Activated CD4-positive, alpha-beta T cell treated with anti-CD3 and anti-CD28 coated beads, Interleukin-2, amount 50 U/mL, for 4 hours (primary cell): Measurements from ENCODE around the gene MOAP1.
"Not testable (repeated sequence)": the region's sequence is repeated elsewhere in the genome, so short reads cannot be mapped to it uniquely, and the experiment has no call there.

Experiments
- DNase-seq, 2 experiments: peaks; one replicate each; pipeline ENCODE4 v3.0.0-alpha.2; 2020

Gene MOAP1

GRCh38 chr14:93183596-93184317 is 940 bp downstream of the MOAP1 start:
- DNase-seq: no peak

DNA sequence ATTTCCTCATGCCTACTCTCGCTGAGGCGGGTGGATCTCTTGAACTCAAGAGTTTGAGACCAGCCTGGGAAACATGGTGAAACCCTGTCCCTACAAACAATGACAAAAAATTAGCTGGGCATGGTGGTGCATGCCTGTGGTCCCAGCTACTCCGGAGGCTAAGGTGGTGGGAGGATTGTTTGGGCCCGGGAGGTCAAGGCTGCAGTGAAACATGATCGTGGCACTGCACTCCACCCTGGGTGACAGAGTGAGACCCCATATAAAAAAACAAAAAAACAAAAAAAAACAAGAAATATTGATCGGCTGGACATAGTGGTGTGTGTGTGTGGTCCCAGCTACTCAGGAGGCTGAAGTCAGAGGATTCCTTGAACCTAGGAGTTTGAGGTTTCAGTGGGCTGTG is 9.2 kb downstream of the MOAP1 start:
- no peak for DNase-seq

GRCh38 chr14:93174731-93175130 is 10.0 kb downstream of the MOAP1 start:
- not testable (repeated sequence) for DNase-seq

DNA sequence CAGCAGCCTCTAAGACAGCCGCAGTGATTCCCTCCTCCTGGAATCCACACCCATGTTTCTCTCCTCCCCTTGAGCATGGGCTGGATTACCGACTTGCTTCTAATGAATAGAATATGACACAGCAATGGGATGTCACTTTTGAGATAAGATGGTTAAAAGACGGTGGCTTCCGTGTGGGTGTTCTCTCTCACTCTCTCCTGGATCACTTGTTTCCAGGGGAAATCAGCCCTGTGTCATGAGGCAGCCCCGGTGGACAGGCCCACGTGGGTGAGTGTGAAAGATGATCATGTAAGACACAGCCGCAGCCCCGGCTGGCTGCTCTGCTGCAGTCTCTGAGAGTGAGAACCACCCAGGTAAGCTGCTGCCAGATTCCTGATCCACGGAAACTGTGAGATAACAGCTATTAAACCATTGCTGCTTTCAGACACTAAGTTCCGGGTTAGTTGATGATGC is 10.7 kb downstream of the MOAP1 start:
- no peak for DNase-seq

DNA sequence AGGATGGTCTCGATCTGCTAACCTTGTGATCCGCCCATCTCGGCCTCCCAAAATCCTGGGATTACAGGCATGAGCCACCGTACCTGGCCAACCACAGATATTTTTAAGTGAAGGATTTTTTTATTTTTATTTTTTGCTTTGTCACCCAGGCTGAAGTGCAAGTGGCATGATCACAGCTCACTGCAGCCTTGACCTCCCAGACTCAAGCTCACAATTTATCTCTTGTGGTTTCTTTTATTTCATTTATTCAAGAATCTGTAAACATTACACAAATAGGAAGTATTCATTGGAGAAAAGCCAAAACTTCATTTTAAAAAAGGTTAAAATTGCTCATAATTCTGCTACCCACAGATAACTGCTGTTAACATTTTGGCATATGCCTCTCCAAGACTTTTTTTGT is 13.3 kb downstream of the MOAP1 start:
- no peak for DNase-seq

- DNase-seq: not testable (repeated sequence)
These were observed 14.6 kb downstream of the MOAP1 start for GRCh38 chr14:93170141-93170540.

DNA sequence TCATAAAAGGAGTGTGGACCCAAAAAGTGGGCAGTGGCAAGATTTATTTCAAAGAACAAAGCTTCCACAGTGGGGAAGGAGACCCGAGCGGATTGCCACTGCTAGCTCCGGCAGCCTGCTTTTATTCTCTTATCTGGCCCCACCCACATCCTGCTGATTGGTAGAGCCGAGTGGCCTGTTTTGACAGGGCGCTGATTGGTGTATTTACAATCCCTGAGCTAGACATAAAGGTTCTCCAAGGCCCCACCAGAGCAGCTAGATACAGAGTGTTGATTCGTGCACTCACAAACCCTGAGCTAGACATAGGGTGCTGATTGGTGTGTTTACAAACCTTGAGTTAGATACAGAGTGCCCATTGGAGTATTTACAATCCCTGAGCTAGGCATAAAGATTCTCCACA is 15.1 kb downstream of the MOAP1 start:
- DNase-seq: not testable (repeated sequence)

DNA sequence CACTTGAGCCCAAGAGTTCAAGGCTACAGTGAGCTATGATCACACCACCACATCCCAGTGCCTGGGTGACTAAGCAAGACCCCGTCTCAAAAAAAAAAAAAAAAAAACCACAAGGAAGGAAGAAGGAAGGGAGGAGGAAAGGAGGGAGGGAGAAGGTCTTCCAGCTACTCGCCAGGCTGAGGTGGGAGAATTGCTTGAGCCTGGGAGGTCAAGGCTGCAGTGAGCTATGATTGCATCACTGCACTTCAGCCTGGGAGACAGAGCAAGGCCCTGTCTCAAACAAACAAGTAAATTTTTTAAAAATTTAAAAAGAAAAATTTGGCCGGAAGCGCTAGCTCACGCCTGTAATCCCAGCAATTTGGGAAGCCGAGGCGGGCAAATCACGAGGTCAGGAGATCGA is 16.1 kb downstream of the MOAP1 start:
- DNase-seq: not testable (repeated sequence)

DNA sequence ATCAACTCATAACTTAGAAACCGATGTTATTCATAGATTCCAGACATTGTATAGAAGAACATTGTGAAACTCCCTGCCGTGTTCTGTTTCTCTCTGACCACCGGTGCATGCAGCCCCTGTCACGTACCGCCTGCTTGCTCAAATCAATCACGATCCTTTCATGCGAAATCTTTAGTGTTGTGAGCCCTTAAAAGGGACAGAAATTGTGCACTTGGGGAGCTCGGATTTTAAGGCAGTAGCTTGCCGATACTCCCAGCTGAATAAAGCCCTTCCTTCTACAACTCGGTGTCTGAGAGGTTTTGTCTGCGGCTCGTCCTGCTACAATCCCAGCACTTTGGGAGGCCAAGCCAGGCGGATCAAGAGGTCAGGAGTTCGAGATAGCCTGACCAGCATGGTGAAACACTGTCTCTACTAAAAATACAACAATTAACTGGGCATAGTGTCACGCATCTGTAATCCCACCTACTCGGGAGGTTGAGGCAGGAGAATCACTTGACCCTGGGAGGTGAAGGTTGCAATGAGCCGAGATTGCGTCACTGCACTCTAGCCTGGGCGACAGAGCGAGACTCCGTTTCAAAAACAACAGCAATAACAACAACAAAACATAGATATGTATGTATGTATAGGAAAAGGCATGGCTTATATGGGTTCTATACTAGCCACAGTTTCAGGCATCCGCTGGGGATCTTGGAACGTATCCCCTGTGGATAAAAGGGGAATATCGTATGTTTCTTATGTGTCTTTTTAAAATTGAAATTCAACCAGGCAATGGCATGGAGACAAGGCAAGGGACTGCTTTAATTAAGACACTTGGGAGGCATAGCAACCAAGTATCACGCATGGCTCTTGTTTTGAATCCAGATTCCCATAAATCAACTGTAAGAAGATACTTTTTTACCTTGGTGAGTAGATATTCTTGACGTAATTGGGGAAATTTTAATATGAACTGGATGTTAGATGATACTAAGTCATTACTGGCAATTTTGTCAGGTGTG is 19.1 kb downstream of the MOAP1 start:
- DNase-seq: not testable (repeated sequence)

GRCh38 chr14:93163564-93163963 is 21.1 kb downstream of the MOAP1 start:
- DNase-seq: no peak

DNA sequence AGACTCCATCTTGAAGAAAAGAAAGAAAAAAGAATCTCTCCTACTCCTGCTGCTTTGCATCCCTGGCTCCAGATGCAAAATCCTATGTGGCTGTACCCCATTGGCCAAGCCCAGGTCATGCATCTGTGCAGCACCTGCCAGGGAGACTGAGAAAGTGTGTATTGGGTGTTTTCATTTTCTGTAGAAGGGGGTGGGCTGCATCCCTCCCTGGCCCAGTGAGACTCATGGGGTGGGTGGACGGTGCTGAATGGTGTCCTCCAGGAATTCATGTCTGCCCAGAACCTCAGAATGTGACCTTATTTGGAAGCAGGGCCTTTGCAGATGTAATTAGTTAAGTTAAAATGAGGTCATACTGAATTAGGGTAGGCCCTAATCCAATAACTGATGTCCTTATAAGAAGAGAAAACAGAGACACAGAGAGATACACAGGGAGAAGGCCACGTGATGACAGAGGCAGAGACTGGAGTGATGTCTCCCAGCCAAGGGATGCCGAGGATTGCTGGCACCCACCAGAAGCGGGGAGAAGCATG is 23.2 kb downstream of the MOAP1 start:
- DNase-seq: no peak

DNA sequence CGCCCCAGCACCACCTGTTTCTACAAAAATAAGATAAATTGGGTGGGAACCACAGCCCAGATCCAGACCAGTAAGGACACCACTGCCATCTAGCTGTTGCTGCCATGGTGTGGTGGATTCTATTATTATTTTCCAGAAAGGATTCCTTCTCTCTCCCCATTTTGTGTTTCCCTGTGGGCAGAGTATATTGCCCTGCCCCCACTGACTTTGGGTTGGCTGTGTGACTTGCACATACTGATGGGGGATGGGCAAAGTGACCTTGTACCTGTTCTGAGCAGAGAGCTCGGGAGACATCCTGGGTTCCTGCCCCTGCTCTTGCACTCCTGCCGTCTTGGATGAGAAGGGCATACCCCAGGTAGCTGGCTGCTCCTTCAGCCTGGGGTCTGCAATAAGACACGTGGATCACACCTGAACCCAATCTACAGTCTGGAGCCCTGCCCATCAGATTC is 24.3 kb downstream of the MOAP1 start:
- no peak for DNase-seq

DNA sequence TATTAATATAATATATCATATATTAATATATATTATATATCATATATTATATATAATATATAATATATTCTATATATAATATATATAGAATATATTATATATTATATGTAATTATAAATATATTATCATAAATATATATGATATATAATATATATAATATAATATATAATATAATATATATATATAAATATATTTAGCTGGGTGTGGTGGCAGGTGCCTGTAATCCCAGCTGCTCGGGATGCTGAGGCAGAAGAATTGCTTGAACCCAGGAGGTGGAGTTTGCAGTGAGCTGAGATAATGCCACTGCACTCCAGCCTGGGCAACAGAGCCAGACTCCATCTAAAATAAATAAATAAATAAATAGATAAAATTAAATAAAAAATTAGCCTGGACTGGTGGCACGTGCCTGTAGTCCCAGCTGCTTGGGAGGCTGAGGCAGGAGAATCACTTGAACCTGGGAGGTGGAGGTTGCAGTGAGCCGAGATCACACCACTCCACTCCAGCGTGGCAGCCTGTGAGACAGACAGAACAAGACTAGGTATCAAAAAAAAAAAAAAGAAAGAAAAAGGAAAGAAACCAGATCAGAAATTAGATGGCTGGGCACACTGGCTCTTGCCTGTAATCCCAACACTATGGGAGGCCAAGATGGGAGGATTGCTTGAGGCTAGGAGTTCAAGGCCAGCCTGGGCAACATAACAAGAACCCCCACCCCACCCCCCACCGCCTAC is 24.9 kb downstream of the MOAP1 start:
- not testable (repeated sequence) for DNase-seq

- not testable (repeated sequence) for DNase-seq
These were observed 26.3 kb downstream of the MOAP1 start for GRCh38 chr14:93158349-93158748.

DNA sequence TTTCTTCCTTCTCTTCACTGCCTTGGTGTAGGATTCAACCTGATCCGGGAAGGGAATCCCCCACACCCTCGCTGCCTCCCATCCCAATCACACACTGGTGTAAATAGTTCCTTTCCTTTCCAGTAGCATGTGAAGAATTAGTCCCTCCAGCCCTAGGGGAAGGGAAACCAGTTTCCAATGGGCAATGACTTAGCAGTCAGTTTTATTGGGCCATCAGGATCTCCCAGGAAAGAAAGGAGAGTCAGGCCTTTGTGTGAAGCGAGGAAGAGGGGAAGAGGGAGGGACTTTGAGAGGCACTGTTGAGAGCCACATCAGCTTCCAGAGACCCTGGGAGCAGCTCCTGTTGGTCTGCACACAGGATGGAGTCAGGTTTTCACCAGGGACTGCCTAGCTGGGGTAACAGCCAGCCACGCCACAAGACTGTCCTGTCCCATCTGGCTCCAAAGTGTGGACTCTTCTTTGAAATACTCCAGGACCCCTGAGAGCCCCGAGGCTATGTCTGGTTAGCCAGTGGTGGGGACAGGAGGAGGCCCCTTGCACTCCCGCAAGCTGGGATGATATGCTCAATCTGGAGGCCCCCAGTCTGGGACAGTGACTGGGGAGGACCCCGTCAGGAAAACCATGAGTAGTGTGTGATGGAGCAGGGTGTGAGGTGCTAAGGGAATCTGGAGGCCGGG is 27.9 kb downstream of the MOAP1 start:
- DNase-seq: no peak

- DNase-seq: no peak
These were observed 29.0 kb downstream of the MOAP1 start for GRCh38 chr14:93155667-93156066.

DNA sequence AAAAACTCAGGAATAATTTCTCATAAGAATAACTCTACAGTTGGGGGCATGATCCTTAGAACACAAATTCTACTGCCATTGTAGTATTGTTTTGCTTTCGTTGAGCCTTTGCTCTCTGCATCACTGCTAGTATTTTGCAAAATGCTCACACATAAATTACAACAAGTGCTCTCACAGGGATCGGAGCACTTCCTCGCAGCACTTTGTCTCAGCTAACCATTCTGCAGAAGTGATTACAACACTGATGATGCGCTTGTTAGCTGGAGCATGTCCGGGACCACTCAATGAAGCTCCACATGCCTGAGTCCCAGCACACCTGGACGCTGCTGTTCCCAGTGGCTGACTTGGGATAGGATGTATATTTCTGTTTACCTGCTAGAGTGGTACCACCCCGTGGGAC is 31.6 kb downstream of the MOAP1 start:
- no peak for DNase-seq

GRCh38 chr14:93150227-93151208 is 34.2 kb downstream of the MOAP1 start:
- DNase-seq: no peak

- DNase-seq: no peak
These were observed 35.7 kb downstream of the MOAP1 start for GRCh38 chr14:93148979-93149378.

DNA sequence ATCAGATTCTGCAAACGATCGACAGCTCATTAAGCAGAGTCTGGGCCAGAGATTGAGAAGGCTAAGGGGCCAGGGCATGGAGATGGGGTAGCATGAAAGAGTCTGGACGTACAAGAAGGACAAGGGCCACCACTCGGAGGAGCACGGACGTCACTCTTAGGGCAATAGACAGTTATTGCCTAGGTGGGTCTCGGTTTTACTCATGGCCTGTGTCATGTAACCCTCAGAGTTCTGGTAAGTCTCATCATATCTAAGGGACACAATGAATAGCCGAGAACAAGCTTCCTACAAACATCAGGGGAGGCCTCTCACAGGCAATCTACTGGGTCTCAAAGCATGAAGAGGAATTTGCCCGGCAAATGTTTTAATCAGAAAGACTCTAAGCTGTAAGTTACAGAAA is 38.6 kb downstream of the MOAP1 start:
- no peak for DNase-seq
